Stimulated activated CD4-positive, alpha-beta T cell treated with anti-CD3 and anti-CD28 coated beads, Interleukin-2, amount 100 ng/mL, for 4 hours (primary cell): ENCODE measurements around the gene LRRC61.
"Not testable (repeated sequence)": the region's sequence is repeated elsewhere in the genome, so short reads cannot be mapped to it uniquely, and the experiment has no call there.

Experiments used
- DNase-seq: peaks from one replicate; pipeline ENCODE4 v3.0.0-alpha.2; 2020; ENCODE audit warnings: low read depth

LRRC61 gene

GRCh38 chr7:150383710-150384397 is 60.7 kb downstream of the LRRC61 start:
- no peak for DNase-seq

DNA sequence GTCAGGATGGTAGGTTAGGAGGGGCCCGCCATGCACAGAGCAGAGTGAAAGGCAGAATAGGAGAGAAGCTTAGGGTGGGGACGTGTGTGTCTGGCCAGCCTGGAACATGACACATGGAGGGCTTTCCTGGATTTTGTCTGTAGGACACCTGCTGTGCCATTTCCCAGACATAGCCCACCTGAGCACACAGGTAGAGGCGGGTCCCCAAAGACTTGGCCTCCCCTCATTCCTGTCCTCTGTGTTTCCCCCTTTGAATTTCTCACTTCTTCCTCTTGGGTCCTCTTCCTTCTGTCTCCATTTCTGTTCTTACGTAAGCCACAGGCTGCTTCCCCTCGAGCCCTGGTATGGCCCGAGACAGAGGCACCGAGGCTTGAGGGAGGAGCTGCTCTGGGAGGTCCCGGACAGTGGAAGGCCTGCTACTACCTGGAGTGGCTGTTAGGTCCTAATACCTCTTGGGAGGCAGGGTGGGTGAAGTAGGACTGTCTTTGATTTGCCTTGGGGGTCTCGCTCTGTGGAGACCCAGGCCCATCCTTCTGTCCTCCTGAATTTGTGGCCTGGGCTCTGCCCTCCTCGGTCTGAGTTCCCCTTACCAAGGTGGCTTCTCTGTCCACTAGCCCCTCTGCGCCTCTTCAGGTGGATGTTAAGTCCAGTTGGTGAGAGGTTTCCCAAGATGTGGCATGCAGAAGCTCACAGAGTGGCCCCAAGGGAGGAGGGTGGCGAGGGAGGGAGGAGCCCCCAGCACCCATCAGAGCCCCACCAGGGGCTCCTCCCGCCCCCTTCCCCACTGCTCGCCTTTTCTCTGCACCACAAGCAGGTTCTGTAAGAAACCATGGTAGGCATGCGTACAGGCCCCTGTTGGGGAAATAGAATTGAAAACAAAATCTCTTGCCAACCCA is 61.5 kb downstream of the LRRC61 start:
- no peak for DNase-seq

GRCh38 chr7:150385302-150385723 is 62.2 kb downstream of the LRRC61 start:
- no peak for DNase-seq

- not testable (repeated sequence) for DNase-seq
Observed at GRCh38 chr7:150385884-150386283, 62.7 kb downstream of the LRRC61 start.
